GM12864 (cell line): ENCODE results near the gene BICDL2.

Experiments
- DNase-seq: peaks from one replicate; pipeline ENCODE4 v3.0.0-alpha.2; 2011; ENCODE audit warnings: low read depth
- H3K4me3 ChIP-seq: 2 replicates; pipeline ENCODE4 v1.5.1; 2011; ENCODE audit warnings: mild to moderate bottlenecking, low read depth, low read length, control low read depth
- TF ChIP-seq, protein P1 (sequence below): IDR thresholded peaks from 2 replicates; pipeline ENCODE4 v1.5.1; 2011; ENCODE audit warnings: low read depth, mild to moderate bottlenecking, moderate library complexity, low read length, control low read depth, inconsistent platforms; ENCODE audit errors: missing control alignments

BICDL2 gene

GRCh38 chr16:3015865-3016521 lies 20.8 kb downstream of the BICDL2 start:
- no peak overlapping the region for H3K4me3 ChIP-seq
- TF ChIP-seq, protein P1, sequence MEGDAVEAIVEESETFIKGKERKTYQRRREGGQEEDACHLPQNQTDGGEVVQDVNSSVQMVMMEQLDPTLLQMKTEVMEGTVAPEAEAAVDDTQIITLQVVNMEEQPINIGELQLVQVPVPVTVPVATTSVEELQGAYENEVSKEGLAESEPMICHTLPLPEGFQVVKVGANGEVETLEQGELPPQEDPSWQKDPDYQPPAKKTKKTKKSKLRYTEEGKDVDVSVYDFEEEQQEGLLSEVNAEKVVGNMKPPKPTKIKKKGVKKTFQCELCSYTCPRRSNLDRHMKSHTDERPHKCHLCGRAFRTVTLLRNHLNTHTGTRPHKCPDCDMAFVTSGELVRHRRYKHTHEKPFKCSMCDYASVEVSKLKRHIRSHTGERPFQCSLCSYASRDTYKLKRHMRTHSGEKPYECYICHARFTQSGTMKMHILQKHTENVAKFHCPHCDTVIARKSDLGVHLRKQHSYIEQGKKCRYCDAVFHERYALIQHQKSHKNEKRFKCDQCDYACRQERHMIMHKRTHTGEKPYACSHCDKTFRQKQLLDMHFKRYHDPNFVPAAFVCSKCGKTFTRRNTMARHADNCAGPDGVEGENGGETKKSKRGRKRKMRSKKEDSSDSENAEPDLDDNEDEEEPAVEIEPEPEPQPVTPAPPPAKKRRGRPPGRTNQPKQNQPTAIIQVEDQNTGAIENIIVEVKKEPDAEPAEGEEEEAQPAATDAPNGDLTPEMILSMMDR = no peak
- no peak for DNase-seq

GRCh38 chr16:3014971-3015370 lies 21.8 kb downstream of the BICDL2 start:
- DNase-seq = no peak
- H3K4me3 ChIP-seq = no peak overlapping the region
- TF ChIP-seq, protein P1 = no peak

DNA sequence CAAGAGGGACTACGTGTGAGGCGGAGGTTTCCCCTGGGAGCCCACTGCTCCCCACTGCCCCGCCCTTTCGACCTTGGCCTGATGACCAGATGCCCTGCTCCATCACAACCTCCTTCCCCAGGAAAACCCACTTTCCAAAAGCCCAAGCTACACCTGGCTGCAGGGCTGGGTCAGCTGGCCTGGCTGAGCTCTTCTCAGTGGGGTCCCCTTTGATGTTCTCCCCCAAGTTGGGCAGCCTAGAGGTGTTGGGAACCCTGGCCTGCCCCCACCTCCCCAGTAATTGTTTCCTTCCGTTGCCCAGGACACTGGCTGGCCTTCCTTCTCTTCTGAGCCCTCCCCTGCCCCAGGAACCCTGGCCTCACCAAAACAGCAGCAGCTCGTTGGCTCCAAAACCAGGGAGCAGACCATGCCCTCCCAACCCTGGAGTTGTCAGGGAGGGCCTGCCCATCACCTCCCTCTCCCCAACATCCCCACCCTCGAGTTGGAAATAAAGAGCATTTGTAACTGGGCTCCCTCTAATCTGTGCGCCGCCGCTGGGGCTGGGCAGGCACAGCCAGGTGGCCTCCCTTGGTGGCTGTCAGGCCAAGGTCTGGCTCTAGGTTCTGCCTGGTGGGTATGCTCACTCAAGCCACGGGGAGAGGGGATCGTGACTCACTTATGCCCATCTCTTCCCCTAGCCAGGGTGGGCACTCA lies 22.6 kb downstream of the BICDL2 start:
- H3K4me3 ChIP-seq = no peak overlapping the region
- DNase-seq = no peak
- TF ChIP-seq, protein P1 = no peak

DNA sequence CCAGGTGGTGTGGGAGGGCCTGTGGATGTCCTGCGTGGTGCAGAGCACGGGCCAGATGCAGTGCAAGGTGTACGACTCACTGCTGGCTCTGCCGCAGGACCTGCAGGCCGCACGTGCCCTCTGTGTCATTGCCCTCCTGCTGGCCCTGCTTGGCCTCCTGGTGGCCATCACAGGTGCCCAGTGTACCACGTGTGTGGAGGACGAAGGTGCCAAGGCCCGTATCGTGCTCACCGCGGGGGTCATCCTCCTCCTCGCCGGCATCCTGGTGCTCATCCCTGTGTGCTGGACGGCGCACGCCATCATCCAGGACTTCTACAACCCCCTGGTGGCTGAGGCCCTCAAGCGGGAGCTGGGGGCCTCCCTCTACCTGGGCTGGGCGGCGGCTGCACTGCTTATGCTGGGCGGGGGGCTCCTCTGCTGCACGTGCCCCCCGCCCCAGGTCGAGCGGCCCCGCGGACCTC lies 23.2 kb downstream of the BICDL2 start:
- TF ChIP-seq, protein P1 = no peak
- no peak for DNase-seq
- H3K4me3 ChIP-seq = no peak overlapping the region

- H3K4me3 ChIP-seq = no peak within 1 kb of the TSS
- no peak for DNase-seq
- TF ChIP-seq, protein P1 = no peak
These were observed 23.8 kb downstream of the BICDL2 start, which contains the start of gene CLDN9 for GRCh38 chr16:3012828-3013420. TSS of gene CLDN9 (plus strand) at chr16:3012923. CDS start at chr16:3013363, 440 bp downstream.

DNA sequence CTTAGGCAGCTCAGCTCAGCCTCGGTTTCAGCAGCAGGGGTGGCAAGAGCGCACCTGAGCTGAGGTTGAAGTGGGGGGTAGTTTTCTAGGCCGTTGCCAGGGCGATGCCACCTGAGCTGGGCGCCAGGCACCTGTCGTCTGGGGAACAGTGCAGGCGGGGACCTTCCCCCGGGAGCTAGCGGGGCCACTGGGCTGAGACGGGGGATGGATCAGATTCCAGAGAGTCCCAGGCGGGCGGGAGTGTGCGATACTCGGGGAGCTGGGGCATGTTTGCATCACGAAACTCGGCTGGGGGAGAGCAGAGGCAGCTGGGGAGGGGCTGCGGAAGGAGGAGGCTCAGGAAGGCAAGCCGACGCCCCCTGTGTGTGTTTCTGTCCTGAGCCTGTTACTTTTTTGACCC lies 24.5 kb downstream of the BICDL2 start:
- H3K4me3 ChIP-seq = no peak overlapping the region
- no peak for DNase-seq
- TF ChIP-seq, protein P1 = no peak
